Effector memory CD8-positive, alpha-beta T cell (primary cell): ENCODE measurements around the gene PTP4A2.
"Not testable (repeated sequence)": the region's sequence is repeated elsewhere in the genome, so short reads cannot be mapped to it uniquely, and the experiment has no call there.

Experiments used
- ATAC-seq: fragments of 150-1000 bp; cut with Tn5 transposase; replicated peaks from 2 replicates; pipeline ENCODE4 v1.10.0; 2021; ENCODE audit warnings: mild to moderate bottlenecking, moderate library complexity
- DNase-seq, 3 experiments: peaks; one replicate each; pipeline ENCODE4 v3.0.0; 2021
- H3K27ac Mint-ChIP-seq, 2 donors: one replicate each; pipeline ENCODE4 v1.8.0; 2022; ENCODE audit warnings: mild to moderate bottlenecking in 2 of 2, mixed read lengths in 2 of 2, moderate library complexity in 2 of 2
- H3K27me3 Mint-ChIP-seq, 2 donors: one replicate each; pipeline ENCODE4 v1.8.0; 2022; ENCODE audit warnings: mixed read lengths in 2 of 2
- H3K36me3 Mint-ChIP-seq: one replicate; pipeline ENCODE4 v1.8.0; 2022; ENCODE audit warnings: mild to moderate bottlenecking, moderate library complexity, mixed read lengths; ENCODE audit not compliant: insufficient read depth
- H3K4me1 Mint-ChIP-seq, 2 donors: one replicate each; pipeline ENCODE4 v1.8.0; 2022; ENCODE audit warnings: low read depth in 2 of 2, mixed read lengths in 2 of 2
- H3K4me3 Mint-ChIP-seq, 2 donors: one replicate each; pipeline ENCODE4 v1.8.0; 2022; ENCODE audit warnings: mild to moderate bottlenecking in 2 of 2, mixed read lengths in 2 of 2, moderate library complexity in 2 of 2
- H3K9me3 Mint-ChIP-seq, 2 donors: one replicate each; pipeline ENCODE4 v1.8.0; 2022; ENCODE audit warnings: mixed read lengths in 2 of 2

The PTP4A2 gene

DNA sequence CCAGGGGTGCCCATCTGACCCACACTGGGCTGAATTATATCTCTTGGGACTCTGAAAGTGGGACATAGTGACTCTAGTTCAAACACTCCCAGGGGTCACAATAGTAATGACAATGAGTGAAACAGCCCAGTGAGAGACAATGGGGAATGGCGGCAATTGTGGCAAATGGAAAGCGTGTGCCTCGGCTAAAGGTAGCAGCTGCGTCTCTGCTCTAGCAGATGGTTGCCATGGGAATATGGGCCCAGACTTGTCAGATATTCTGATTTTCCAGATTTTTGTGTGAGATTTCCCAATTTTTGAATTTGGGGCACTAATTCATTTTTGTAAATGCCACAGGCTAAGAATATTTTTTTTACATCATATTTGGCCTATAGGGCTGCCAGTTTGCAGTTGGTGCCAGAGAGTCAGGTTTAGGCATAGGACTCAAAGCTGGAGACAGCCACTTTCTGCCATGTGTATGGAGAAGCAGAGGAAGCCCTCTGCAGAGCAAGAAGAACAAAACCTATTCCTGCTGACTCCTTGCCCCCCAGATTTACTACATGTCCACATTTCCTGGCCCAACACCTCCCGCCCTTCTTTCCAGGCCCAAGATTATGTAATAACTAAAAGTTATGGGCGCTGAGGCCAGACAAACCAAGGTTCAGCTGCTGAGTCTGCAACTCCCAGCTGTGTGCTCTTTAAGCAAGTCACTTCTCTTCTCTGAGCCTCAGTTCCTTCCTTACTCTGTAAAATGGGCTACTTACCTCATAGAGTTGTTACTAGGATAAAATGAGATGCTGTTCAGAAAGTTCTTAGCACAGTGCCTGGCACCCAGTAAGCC, 21.6 kb upstream of the PTP4A2 start:
- Mint-ChIP-seq H3K36me3 (peaks cover 2% of the 10 kb centered on the region), H3K4me1 (peaks cover 35 to 48% of the 10 kb centered on the region in 2 donors), H3K27ac (peak overlapping the region; percentile 23 to 84), H3K9me3 (no peaks in the 10 kb centered on the region), H3K27me3 (no peaks in the 10 kb centered on the region), H3K4me3 (peak overlapping the region in 1 of 2 donors; percentile 49)
- ATAC-seq (no peak), DNase-seq (no peak)

DNA sequence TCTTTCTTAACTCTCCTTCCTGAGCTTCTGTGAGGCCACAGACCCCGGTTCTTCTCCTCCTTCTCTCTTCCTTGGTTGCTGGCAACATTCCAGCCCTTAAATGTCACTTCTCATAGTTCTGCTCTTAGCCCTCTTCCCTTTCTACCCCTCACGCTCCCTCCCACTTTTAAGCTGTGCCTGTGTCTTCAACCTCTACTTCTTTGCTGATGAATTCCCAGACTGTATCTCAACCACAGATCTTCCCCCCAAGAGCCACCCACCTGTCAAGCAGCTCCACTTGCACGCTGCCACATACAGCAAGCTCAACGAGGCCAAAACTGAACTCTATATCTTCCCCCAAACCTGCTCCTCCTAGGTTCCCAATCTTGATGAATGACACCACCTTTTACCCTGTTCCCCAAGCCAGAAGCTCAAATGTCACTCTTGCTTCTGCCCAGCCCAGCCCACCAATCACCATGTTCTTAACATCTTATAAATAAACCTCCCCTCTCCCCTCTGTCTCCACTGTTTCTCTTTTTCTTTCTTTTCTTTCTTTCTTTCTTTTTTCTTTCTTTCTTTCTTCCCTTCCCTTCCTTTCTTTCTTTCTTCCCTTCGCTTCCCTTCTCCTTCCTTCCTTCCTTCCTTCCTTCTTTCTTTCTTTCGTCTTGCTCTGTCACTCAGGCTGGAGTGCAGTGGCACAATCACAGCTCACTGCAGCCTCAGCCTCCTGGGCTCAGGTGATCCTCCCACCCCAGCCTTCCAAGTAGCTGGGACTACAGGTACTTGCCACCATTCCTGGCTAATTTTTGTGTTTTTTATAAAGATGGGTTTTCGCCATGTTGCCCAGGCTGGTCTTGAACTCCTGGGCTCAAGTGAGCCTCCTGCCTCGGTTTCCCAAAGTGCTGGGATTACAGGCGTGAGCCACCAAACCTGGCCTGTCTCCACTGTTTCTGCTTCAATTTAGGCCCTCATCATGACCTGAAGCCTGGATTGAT, 19.8 kb upstream of the PTP4A2 start:
- Mint-ChIP-seq H3K4me1 (peaks cover 31 to 48% of the 10 kb centered on the region in 2 donors), H3K36me3 (peaks cover 2% of the 10 kb centered on the region), H3K4me3 (peak overlapping the region; percentile 35 to 72), H3K27me3 (no peaks in the 10 kb centered on the region), H3K9me3 (no peaks in the 10 kb centered on the region), H3K27ac (peak overlapping the region; percentile 68 to 94)
- ATAC-seq, result peak; percentile 18
- no peak for DNase-seq

DNA sequence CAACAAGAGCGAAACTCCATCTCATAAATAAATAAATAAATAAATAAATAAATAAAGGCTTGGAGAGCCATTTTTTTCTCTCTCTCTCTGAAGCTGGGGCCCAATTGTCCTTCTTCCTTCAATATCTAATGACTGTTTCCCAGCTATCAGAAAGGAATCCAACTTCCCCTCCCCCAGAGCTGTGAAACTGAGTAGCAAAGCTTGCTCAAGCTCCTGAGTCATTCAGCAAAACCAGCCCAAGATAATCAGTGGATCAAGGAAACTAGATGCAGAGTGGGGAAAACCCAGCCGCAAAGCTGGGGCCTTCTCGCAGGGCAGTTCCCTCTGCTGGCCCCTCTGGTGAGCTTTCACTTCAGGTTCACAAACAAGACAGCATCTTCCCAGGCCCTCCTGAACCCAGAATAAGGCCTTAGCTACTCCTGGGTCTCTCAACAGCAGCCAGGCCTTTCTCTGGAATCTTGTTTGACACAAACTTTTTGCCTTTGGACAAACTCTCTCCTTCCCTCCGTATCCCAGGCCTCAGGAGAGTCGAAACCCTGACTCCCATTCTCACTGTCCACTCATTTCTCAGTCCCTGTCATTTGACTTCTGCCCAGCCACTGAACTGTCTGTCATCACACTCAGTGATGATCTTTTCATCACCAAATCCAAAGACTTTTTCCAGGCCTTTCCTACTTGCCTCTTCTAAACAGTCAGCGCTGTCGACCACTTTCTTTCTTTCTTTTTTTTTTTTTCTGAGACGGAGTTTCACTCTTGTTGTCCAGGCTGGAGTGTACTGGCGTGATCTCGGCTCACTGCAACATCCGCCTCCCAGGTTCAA, 18.0 kb upstream of the PTP4A2 start:
- Mint-ChIP-seq H3K4me3 (peak overlapping the region; percentile 35 to 72), H3K36me3 (peaks cover 2% of the 10 kb centered on the region), H3K4me1 (peaks cover 34 to 50% of the 10 kb centered on the region in 2 donors), H3K9me3 (no peaks in the 10 kb centered on the region), H3K27ac (peak overlapping the region; percentile 92 to 94), H3K27me3 (no peaks in the 10 kb centered on the region)
- peak; percentile 98 for ATAC-seq
- peak; percentile 65 to 68 (median 67) for DNase-seq

GRCh38 chr1:31954607-31955283, 16.6 kb upstream of the PTP4A2 start:
- H3K27ac Mint-ChIP-seq, result peak overlapping the region; percentile 92 to 94
- no peaks in the 10 kb centered on the region for H3K9me3 Mint-ChIP-seq
- DNase-seq (no peak), ATAC-seq (no peak)
- H3K4me3 Mint-ChIP-seq, result peak overlapping the region in 1 of 2 donors; percentile 19
- H3K36me3 Mint-ChIP-seq, result peaks cover 2% of the 10 kb centered on the region
- H3K27me3 Mint-ChIP-seq, result no peaks in the 10 kb centered on the region
- peaks cover 34 to 45% of the 10 kb centered on the region in 2 donors for H3K4me1 Mint-ChIP-seq

DNA sequence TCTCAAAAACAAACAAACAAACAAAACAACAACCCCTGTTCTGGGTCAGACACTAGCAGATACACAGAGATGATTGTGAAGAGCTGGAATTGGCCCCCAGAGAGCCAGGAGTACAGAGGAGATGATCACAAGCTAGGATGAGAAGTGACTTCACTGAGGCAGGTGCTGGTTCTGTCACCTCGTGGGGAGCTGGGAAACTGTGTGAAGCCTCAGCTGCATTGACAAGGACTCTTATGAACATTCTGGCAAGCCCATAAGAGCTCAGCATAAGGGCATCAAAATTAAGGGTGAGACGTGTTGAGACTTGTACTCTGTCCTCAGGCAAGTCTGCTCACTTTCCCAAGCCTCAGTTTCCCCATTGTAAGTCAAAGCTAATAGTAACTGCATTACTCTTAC, 14.7 kb upstream of the PTP4A2 start:
- peaks cover 23 to 44% of the 10 kb centered on the region in 2 donors for H3K4me1 Mint-ChIP-seq
- H3K9me3 Mint-ChIP-seq, result no peaks in the 10 kb centered on the region
- no peak for DNase-seq
- H3K36me3 Mint-ChIP-seq, result no peaks in the 10 kb centered on the region
- no peak overlapping the region for H3K4me3 Mint-ChIP-seq
- no peak for ATAC-seq
- H3K27me3 Mint-ChIP-seq, result no peaks in the 10 kb centered on the region
- H3K27ac Mint-ChIP-seq, result peak overlapping the region in 1 of 2 donors; percentile 20

GRCh38 chr1:31951276-31951675, 13.1 kb upstream of the PTP4A2 start:
- DNase-seq (no peak), ATAC-seq (no peak)
- H3K27ac Mint-ChIP-seq, result peak overlapping the region in 1 of 2 donors; percentile 70
- H3K4me1 Mint-ChIP-seq, result peaks cover 21 to 42% of the 10 kb centered on the region in 2 donors
- no peak overlapping the region for H3K4me3 Mint-ChIP-seq
- no peaks in the 10 kb centered on the region for H3K27me3 Mint-ChIP-seq
- H3K36me3 Mint-ChIP-seq, result no peaks in the 10 kb centered on the region
- no peaks in the 10 kb centered on the region for H3K9me3 Mint-ChIP-seq

DNA sequence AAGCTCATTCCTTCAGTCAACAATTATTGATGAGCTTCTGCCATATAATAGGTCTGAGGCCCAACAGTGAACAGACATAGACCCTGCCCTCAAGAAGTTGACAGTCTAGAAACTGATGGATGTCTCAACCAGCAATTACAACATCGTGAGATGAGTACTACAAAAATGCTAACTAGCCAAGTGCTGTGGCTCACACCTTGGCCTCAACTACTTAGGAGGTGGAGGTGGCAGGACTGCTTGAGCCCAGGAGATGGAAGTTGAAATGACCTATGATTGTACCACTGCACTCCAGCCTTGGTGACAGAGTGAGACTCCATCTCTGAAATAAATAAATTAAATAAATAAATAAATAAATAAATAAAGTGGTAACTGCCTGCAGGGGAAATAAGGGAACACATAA, 11.7 kb upstream of the PTP4A2 start:
- DNase-seq (no peak), ATAC-seq (no peak)
- no peaks in the 10 kb centered on the region for H3K36me3 Mint-ChIP-seq
- no peaks in the 10 kb centered on the region for H3K9me3 Mint-ChIP-seq
- peaks cover 16 to 31% of the 10 kb centered on the region in 2 donors for H3K4me1 Mint-ChIP-seq
- no peak overlapping the region for H3K27ac Mint-ChIP-seq
- H3K4me3 Mint-ChIP-seq, result no peak overlapping the region
- H3K27me3 Mint-ChIP-seq, result no peaks in the 10 kb centered on the region

- not testable (repeated sequence) for H3K9me3 Mint-ChIP-seq, ATAC-seq, DNase-seq, H3K27me3 Mint-ChIP-seq, H3K36me3 Mint-ChIP-seq
- Mint-ChIP-seq H3K27ac (peak overlapping the region in 1 of 2 donors; percentile 89), H3K4me1 (peaks cover 29 to 37% of the 10 kb centered on the region in 2 donors), H3K4me3 (peak overlapping the region; percentile 38 to 46)
Observed at GRCh38 chr1:31945677-31946076, 7.5 kb upstream of the PTP4A2 start.

DNA sequence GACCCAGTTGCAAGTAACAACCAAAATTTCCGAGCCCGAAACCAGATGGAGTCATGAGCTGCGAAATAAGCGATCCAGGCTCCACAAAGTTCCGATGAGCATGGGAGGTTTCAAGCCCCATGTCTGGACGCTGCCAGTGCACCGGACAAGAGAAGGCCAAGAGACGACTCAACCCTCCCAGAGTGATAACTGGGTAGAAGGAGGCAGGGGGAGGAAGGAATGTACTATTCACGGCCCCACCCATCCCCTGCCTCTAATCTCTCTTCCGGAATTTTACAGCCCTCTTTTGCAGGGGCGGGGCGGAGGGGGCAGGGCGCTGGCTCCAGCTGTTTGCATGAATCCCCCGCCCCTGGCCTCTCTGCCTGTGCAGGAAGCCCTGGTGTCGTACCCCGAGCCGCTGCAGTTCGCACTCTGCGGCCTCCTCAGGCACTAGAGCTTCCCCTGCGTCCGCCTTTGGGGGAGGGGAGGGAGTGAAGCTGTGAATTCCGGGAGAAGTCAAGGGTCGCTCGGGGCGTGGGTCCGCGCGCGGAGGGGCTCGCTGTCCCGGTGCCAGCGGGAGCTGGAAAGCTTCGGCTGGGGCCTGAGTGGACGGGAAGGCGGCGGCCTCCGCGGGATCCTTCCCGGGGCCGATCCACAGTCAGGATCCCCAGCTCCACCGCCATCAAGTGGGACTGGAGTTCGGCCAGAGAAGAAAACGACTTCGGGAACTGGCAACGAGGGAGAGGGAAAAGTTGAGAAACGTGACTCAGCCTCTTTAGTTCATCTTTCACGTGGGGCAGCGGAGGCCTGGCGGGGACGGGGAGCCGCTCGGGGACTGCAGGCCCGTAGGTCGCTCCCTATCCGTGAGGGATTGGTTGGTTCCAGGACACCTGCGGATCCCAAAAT, 6.3 kb upstream of the PTP4A2 start:
- peak; percentile 57 for ATAC-seq
- H3K4me1 Mint-ChIP-seq, result peaks cover 40 to 45% of the 10 kb centered on the region in 2 donors

GRCh38 chr1:31943546-31944184, 5.5 kb upstream of the PTP4A2 start:
- DNase-seq (peak in 2 of 3 experiments; percentile 44 to 59), ATAC-seq (peak; percentile 59)
- no peaks in the 10 kb centered on the region for H3K9me3 Mint-ChIP-seq
- peak overlapping the region; percentile 84 to 88 for H3K4me3 Mint-ChIP-seq
- peaks cover 44 to 51% of the 10 kb centered on the region in 2 donors for H3K4me1 Mint-ChIP-seq
- H3K36me3 Mint-ChIP-seq, result peaks cover 11% of the 10 kb centered on the region
- peak overlapping the region; percentile 89 to 90 for H3K27ac Mint-ChIP-seq
- no peaks in the 10 kb centered on the region for H3K27me3 Mint-ChIP-seq

More for the DNA sequence above, 6.3 kb upstream of the PTP4A2 start:
- H3K27ac Mint-ChIP-seq, result peak overlapping the region; percentile 89 to 90
- no peaks in the 10 kb centered on the region for H3K27me3 Mint-ChIP-seq
- peak overlapping the region; percentile 84 to 88 for H3K4me3 Mint-ChIP-seq
- DNase-seq, result peak; percentile 58 to 70 (median 67)
- no peaks in the 10 kb centered on the region for H3K9me3 Mint-ChIP-seq
- H3K36me3 Mint-ChIP-seq, result peaks cover 6% of the 10 kb centered on the region

GRCh38 chr1:31942061-31942460, 3.9 kb upstream of the PTP4A2 start:
- ATAC-seq, H3K27me3 Mint-ChIP-seq, DNase-seq, H3K9me3 Mint-ChIP-seq: not testable (repeated sequence)
- Mint-ChIP-seq H3K27ac (peak overlapping the region; percentile 83 to 89), H3K4me3 (peak overlapping the region; percentile 61 to 65), H3K36me3 (peaks cover 21% of the 10 kb centered on the region), H3K4me1 (peaks cover 49 to 58% of the 10 kb centered on the region in 2 donors)
